Stimulated activated CD4-positive, alpha-beta T cell treated with anti-CD3 and anti-CD28 coated beads, TNF-alpha, amount 100 ng/mL, for 48 hours (primary cell): ENCODE results near the gene FARP2.
A peak's percentile ranks its signal among the peaks of the same experiment; 100 is the strongest.

Experiments used
- DNase-seq, 3 donors: peaks; one replicate each; pipeline ENCODE4 v3.0.0-alpha.2; 2020; ENCODE audit warnings: low read depth in 3 of 3

Gene FARP2

GRCh38 chr2:241325257-241325656 lies 30.8 kb upstream of the FARP2 start:
- DNase-seq = no peak

- DNase-seq = no peak
These were observed 26.1 kb upstream of the FARP2 start for GRCh38 chr2:241329669-241330615.

GRCh38 chr2:241330616-241330981 lies 25.5 kb upstream of the FARP2 start:
- no peak for DNase-seq

- DNase-seq = no peak
These were observed 21.3 kb upstream of the FARP2 start for GRCh38 chr2:241334813-241335212.

DNA sequence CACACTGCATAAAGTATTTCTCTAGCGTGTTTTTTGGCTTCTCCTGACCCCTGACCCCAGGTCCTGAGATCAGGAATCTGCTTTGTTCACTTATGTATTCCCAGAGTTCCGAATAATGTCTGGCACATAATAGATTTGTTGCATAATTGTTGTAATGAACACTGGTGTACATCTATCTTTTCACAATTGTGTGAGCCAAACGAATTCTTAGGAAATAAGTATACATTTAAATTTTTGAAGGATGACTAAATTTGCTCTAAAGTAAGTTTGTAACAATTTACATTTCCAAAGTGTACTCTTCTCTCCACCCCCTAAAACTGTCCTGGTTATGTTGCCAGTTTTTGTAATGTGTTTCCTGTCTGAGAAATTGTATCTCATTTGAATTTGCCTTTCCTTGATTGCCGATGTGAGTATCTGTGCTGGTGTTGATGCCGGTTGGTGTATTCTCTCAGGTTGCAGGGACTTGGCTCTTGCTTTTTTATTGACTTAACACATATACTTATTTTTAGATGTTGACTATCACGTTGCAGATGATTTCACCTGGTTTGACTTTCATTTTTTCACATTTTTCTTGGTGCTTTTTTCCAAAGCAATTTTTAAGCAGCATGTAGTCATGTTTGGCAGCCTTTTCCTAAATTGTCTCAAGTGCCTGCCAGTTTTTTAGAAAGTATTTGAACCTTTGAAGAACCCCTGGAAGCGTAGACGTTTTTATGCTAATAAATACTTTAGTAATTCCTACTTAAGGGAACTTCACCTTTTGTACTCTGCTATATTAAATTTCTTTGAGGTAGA lies 16.1 kb upstream of the FARP2 start:
- DNase-seq = no peak

GRCh38 chr2:241340631-241341163 lies 15.4 kb upstream of the FARP2 start:
- DNase-seq = no peak

- DNase-seq = no peak
These were observed 11.0 kb upstream of the FARP2 start for GRCh38 chr2:241344925-241345651.

DNA sequence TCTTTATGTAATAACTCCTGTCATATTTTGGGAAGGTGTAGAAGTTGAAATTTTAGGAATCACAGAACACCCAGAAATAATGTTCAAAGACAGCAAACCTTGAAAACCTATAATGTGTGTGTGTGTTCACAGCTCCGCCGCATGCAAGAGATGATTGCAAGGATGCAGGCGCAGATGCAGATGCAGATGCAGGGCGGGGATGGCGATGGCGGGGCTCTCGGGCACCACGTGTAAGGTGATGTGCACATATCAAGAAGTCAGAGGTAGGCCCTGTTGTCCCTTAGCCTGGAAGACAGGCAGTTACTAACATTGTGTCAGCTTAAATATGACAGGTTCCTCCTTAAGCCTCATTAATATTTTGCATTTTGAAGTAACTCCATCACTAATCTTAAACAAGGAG lies 6.1 kb upstream of the FARP2 start:
- no peak for DNase-seq

DNA sequence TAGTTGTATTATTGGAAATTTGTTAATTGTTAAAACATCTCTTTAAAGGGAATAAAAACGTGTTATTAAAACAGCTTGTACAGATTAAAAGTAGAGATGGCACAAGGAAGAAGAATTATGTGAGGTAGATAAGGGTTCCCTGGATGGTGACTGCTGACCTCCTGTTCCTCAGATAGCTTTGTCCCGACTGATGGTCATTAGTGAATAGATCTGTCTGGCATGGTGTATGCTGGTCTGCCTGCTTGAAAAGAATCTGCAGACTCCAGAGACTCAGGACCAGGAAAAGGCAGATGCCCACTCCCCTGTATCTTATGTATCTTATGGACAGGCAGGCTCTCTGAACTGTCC lies 5.6 kb upstream of the FARP2 start:
- no peak for DNase-seq

GRCh38 chr2:241350878-241351639 lies 5.0 kb upstream of the FARP2 start:
- DNase-seq = no peak

- DNase-seq = no peak
These were observed 4.4 kb upstream of the FARP2 start for GRCh38 chr2:241351640-241352031.

DNA sequence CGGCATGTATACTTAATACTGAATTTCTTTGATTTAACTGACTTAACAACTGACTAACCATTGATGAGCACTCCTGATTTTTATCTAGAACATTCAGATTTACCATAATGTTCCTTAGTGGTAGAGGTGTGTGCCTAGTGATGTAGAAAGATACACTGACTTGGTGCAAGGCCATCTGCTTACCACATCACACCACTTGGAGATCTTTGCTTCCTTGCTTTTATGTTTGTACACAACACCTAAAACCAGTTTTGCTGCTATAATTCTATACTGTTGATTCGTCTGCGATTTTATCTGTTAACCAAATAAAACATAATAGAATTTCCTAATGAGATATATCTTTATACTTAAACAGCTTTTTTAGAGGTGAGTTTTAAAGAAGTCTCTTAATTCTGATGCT lies 3.9 kb upstream of the FARP2 start:
- no peak for DNase-seq

DNA sequence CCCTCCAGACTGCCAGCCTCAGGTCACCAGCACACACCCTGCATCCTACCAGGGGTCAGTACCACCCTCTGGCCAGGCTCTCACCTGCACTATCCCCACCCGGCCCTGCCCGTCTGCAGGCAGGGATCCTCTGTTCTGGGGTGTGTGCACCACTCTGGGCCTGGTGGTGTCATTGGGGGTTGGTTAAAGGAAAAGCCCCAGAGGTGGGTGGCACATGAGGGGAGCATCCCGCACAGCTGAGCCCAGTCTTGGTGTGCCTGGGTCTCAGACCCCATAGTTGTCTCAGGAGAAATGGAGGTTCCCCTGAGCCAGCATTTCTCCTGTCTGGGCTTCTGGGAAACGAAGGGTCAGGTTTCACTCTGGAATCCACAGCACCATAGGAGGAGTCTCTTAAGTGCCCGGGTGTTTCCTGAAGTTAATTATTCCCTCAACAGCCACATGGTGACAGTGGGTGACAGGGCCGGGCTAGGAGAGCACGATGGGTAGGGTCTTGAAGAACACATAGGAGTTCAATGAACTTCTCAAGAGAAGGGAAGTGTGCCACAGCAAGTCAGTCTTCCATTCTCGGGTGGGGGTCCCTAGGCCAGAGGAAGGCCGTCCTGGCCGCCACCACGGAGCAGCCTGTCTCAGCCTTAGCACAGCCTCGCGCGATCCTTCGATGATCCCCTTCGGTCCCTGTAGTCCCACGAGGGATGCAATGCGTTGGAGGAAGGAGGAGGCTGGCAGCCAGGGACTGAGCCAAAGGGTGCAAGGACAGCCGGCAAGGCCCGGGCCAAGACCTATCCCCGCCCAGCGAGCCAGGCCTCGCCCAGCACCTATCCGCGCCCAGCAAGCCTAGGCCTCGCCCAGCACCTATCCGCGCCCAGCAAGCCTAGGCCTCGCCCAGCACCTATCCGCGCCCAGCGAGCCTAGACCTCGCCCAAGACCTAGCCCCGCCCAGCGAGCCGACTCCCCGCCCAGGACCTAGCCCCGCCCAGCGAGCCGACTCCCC lies 1.1 kb upstream of the FARP2 start:
- peak; percentile 38 to 78 (median 61) for DNase-seq

- no peak for DNase-seq
These were observed 781 bp downstream of the FARP2 start for GRCh38 chr2:241356871-241357260.

DNA sequence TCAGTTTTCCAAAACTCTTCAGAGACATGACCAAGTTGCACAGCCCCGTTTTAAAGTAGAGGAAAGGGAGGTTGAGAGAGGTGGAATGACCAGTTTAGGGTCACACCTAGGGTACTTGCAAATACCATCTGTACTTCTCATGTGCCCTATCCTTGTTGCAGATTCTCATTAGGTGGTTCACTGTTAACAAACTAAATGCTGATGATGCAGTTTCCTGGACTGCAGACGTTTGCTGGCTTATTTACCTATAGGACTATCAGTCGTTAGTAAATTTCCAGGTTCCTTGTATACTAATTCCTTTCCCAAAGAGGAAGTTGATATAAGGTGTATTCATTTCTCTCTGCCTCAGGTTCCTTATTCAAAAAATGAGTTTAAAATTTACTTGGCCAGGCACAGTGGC lies 1.4 kb downstream of the FARP2 start:
- no peak for DNase-seq

- DNase-seq = no peak
These were observed 2.4 kb downstream of the FARP2 start for GRCh38 chr2:241358470-241358869.

DNA sequence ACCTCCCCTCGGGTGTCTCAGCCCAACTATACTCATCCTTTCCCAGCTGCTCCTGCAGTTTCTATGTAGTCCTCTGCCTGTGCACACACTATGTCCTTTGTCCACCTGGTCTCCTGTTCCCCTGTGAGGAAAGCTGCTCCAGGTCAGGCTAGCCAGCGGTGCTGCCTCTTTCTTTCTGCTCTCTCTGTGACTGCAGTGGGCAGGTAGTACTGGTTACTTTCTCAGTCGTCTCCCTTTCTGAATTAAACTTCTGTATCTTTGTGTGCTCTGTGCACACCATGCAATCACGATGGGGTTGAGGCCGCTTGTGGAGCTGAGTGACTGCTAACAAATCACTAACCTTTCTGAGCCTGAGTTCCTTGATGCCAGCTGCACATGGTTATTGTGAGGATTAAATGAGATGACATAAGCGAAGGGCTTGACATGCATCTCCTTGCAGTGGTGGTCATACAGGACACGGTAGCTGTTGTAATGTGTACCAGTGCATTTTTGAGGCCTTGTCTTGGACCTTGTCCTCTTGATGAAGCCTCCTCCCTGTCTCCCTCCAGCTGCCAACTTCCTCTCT lies 3.5 kb downstream of the FARP2 start:
- no peak for DNase-seq

GRCh38 chr2:241363426-241363825 lies 7.3 kb downstream of the FARP2 start:
- DNase-seq = no peak

- DNase-seq = no peak
These were observed 8.7 kb downstream of the FARP2 start for GRCh38 chr2:241364781-241365180.

DNA sequence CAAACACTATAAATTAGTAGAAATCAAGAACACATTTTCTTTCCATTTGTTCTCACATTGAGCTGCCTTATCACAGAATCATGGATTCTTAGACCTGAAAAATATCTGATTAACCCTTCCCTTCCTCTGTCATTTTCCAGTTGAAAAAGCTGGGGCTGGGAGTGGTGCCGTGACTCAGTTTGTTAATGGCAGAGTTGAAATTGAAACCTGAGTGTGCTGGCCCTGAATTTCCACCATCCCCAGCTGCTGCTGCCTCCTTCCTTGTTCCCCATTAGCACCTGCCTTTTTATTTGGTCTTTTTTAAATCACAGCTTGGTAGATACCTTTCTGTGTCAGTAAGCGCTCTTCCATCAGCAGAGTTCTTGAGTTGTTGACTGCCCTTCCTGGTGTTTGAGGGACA lies 10.6 kb downstream of the FARP2 start:
- no peak for DNase-seq
